ENCODE results near the gene WWC1.

GRCh38 chr5:168327019-168327421 is 35.6 kb downstream of the WWC1 start:
- no peak for TF ChIP-seq CHD1 (IDR thresholded peaks at IDR 0.05; ENCODE audit: low read depth, low read length)
- no peak for TF ChIP-seq USF1 (IDR thresholded peaks at IDR 0.05; ENCODE audit: borderline replicate concordance, extremely low read length, insufficient read depth, low read depth, low read length)
- TF ChIP-seq ELK1 (IDR thresholded peaks at IDR 0.05; ENCODE audit: low read depth, low read length), result no peak
- TF ChIP-seq CREM (IDR thresholded peaks at IDR 0.05; ENCODE audit: low read depth), result no peak
- TF ChIP-seq ETV6 (conservative IDR thresholded peaks at IDR 0.05 in 1 of 2, IDR thresholded peaks at IDR 0.05 in 1 of 2; ENCODE audit: borderline replicate concordance in 1 of 2, low read depth in 1 of 2), result no peak
- no peak for TF ChIP-seq TCF12 (IDR thresholded peaks at IDR 0.05; ENCODE audit: low read depth, low read length)
